SW480 (cell line): ENCODE data around the gene C17orf50.
A peak's percentile ranks its signal among the peaks of the same experiment; 100 is the strongest.
"Not testable (repeated sequence)": the region's sequence is repeated elsewhere in the genome, so short reads cannot be mapped to it uniquely, and the experiment has no call there.

Source experiments
- DNase-seq: peaks from one replicate; pipeline ENCODE4 v3.0.0-alpha.2; 2016; ENCODE audit warnings: low spot score

Gene C17orf50

DNA sequence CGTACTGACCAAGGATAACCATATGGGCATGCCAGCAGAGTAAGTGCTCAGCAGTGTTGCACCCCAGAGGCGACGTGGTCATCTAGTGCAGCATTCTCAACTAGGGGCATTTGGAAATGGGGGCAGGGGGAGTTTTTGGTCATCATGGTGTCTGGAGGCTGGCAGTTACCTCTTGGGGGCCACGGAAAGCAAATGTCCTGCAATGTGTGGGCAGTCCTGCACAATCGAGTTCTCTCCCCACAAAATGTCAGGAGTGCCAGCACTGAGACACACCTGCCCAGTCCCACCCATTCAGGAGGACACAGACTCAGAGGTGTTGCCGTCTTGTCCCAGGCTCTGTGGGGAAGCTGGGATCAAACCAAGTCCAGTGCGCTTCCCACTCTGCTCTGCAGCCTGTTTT is 26.3 kb upstream of the C17orf50 start:
- no peak for DNase-seq

DNA sequence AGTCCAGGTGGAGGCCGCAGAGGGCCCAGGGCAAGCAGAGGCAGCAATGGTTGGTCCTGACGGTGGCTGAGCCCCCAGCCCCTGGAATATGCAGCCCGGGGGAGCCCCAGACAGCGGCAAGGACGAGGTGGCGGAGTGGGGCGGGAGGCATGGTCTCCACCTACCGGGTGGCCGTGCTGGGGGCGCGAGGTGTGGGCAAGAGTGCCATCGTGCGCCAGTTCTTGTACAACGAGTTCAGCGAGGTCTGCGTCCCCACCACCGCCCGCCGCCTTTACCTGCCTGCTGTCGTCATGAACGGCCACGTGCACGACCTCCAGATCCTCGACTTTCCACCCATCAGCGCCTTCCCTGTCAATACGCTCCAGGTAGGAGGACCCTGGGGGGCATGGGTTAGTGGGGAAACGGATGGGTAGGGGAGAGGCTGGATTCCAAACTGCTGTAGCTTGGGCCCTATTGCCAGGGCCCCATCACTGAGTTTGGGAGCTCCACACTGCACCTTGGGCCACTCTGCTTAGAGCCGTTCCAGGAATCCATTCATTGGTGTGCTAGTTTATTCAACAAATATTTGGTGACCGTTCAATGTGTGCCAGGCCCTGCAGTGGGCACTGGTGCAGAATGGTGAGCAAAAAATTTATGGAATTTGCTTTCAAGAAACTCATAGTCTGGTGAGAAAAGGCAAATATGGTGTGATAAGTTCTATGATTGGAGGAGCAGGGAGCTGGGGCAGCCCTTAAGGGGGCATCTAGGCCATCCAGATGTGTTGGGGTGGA is 25.5 kb upstream of the C17orf50 start:
- DNase-seq, result no peak

DNA sequence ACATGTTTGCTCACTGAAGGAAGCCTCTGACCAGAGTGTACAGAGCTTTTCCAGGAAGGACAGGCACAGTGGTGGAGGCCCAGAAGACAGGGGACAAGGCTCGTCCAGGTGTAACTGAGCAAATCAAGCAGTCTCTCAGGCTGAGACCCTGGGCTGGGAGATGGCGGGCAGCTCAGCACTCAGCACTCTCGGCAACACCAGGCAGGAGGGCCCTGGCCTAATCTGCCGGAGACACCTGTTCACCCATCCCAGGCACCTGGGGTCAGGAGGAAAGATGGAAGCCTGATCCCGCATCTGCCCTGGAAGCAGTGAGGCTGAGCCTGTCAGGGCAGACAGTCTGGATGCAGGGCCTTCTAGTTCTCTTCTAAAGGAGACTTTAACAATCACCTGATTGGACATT is 24.5 kb upstream of the C17orf50 start:
- no peak for DNase-seq

DNA sequence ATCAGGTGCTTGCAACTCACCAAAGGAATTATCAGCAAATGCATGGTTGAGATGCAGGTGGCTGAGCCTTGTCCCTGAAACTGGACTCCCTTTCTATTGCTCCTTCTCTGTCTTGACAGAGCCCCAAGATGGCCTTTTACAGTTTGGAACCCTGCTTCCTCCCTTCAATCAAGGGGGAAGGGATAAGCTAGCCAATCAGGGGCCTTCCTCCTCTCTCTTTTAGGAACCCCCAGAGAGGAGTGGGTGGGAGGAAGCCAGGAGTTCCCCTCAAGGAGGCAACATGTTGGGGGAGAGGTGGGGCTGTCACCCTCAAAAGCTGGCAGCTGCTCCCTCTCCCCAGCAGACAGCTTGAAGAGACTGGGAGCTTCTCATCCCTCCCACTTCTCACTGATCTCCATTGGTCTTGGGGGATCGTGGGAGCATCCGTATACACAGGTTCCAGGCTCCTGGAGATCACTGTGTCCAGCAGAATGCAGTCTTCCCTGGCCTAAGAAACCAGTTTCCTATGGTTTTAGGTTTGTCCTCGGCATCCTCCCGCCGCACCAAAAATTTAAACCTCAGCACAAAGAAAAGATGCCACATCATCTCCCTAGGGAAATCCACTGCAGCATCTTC is 22.1 kb upstream of the C17orf50 start:
- DNase-seq, result no peak

DNA sequence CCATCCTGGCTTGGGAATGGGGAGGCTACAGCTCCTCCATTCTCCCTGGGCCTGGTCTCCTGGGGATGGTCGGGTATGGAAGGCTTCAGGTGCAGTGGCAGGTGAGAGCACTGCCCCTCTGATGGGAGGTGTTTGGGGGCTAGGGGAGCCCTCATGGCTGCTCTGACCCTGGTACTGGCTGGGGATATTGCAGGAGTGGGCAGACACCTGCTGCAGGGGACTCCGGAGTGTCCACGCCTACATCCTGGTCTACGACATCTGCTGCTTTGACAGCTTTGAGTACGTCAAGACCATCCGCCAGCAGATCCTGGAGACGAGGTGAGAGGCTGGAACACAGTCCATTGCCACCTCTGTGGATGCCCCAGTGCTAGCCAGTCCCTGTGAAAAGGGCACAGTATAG is 20.5 kb upstream of the C17orf50 start:
- no peak for DNase-seq

DNA sequence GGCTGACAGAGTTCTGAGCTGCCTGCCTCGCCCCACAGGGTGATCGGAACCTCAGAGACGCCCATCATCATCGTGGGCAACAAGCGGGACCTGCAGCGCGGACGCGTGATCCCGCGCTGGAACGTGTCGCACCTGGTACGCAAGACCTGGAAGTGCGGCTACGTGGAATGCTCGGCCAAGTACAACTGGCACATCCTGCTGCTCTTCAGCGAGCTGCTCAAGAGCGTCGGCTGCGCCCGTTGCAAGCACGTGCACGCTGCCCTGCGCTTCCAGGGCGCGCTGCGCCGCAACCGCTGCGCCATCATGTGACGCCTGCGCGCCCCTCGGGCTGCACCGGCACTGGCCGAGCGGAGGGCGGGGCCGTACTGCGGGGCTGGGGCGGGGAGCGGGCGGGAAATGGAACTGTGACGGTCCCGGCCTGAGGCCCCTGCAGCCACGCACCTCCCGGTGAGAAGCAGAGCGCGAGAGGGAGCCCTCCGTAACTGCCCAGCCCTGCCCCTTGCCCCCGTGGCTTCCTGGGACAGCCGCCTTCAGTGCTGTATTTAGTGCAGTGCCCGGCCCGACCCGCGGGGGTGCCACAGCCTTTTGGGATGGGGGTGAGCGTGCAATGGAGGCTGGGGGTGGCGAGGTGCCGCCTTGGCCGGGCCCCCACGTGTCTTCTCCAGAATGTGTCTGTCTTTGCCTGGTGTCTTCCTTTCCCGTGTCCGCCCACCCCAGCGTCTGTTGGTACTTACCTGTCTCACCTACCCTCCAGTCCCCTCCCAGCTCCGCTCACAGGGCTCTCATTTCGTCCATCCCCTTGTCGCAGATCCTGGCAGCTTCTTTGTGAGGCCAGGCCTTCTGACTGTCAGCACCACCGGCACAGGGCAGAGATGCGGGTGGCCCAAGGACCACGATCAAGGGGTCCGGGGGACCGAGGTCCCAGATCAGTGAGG is 19.4 kb upstream of the C17orf50 start:
- no peak for DNase-seq

DNA sequence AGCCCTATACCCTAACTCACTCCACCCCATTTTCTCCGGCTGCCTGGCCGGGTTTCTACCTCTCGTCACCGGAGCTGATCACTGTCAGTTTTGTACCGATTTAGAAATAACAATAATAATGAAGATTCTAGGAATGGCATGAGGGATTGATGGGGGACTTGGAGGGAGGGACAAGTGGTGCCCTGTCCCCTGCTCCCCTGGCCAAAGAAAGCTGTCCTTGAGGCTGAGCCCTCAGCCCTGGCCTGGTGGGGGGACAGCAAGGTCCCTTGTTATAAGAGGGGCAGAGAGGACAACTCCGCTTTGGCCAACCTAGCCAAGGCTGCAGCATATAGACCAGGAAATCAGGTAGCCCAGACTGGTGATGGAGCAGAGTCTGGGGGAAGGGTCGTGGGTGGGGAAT is 18.2 kb upstream of the C17orf50 start:
- no peak for DNase-seq

DNA sequence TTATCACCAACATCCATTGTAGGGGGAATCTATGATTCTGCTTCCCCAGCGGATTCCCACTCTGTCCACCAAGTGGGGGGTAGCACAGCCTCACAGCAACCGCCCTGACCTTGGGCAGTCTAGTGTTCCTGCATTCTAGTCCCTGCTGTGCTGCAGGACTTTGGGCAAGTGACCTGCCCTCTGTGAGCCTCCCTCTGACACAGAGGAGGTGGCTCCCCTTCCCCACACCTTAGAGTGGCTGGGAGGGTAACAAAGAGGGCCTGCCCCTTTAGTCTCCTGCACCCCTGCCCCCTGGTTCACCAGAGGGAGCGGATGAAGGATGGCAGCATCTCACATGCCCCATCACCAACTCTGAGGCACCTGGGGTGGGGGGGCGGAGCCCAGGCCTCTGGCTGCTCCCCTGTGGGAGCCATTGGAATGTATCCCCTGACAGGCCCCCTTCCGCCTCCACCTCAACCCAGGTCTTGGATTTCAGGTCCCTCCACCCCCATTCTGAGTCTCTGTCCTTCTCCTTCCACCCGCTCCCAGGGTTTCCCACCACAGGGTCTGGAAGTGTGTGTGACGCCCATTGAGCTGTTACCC is 17.7 kb upstream of the C17orf50 start:
- no peak for DNase-seq

DNA sequence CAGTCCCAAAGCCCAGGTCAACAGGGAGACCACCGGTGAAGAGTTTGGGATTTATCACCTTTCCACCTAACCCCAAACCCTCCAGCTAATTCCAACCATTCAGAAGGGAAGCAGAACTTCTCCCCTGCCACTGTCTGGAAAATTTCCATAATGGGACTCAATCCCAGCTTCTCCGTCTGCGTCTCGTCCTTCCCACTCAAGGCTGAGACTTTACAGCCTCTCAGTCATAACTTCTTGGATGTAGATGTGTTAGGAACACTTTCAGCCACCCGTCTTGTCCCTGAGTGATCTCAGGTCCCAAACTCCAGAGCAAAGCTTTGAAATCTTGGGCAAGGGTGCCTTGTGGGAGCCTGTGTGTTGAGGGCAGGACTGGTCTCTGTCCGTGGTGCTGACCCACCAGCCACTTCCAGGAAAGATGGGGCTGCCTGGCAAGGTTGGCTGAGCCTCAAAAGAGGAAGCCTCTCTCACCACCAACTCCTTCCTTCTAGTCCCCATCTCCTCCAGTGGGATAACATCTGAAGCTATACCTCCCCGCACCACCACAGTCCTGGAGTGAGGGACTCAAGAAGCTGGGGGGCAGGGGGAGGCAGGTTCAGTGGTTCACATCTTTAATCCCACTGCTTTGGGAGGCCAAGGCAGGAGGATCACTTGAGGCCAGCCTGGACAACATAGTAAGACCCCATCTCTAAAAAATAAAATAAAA is 16.9 kb upstream of the C17orf50 start:
- DNase-seq, result peak; percentile 13

DNA sequence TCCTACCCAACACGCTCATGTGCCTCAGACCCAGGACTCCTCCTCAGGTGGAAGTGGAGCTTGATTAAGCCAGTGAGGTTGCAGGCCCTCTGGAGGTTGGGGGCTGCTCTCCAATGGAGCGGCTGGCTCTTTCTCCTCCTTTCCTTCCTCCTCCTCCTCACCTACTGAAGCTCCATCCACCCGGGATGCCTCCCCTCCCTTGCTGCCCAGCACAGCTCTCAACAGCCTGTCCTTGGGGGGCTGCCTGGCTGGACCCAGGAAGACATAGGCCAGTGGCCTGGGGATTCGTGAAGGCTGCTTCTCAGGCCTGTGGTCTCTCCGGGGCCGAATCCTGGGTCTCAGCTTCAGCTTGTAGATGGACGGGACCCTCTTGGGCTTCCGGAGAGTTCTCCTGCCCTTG is 15.9 kb upstream of the C17orf50 start:
- no peak for DNase-seq

DNA sequence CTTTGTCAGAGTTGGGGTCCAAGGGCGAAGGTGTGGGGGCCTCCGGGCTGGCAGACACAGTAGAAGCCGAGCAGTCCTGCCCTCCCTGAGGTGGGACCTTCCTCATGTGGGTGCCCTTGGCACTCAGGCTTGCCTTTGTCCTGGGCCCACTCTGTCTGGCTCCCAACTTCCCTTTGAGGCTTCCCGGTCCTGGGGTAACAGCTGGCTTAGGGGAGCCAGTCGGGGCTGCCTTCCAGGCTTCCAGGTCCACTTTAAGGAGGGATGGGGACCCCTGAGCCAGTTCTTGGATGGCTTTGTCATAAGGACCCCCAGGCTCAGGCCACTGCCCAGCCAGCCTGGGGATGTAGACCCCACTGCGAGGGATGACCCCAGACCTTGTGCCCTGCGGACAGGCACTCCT is 15.4 kb upstream of the C17orf50 start:
- DNase-seq, result no peak

DNA sequence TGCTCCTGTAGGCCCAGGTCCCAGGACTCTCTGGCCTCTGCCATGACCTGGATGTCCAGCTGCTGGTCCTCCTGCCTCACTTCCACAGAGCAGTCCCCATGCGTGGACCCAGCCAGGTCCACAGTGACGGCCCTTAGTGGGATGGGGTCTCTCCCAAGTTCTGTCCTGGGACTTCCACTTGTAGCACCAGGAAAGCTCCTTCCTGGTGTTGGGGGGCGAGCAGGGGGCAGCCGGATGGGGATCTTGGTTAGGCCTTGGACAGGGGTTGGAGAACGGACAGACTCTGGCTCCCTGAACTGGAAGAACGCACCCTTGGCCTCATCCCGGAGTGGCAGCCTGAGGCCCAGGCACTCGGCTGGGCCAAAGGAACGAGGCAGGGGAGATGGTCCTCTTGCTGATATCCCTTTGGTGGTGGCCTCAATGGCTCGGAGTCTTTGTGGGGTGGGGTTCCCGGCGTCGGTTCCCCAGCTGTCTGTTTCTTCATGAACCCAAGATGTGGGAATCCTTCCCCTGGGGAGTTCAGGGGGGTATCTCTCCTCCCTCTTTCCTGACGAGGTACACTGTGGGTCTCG is 14.9 kb upstream of the C17orf50 start:
- no peak for DNase-seq

DNA sequence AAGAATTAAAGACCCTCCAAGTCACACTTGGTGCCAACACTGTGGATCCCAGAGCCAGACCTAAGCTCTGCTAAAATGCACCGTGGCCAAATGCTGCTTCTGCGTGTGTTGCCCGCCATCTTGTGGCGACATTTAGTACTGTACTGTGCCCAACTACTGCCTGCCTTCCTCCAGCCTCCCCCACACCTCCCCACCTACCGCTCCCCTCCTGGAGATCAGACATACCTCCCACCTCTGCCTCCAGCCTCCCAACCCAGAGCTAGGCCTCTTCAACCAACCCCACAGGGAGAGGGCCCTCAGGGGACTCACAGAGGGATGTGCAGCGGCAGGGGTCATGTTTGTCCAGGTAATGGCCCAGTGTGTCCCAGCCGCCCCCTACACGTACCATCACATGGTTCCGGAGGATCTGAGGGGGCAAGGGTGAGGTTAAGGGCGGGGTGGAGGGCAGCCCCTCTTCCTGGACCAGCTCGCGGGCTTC is 13.1 kb upstream of the C17orf50 start:
- peak; percentile 68 for DNase-seq

DNA sequence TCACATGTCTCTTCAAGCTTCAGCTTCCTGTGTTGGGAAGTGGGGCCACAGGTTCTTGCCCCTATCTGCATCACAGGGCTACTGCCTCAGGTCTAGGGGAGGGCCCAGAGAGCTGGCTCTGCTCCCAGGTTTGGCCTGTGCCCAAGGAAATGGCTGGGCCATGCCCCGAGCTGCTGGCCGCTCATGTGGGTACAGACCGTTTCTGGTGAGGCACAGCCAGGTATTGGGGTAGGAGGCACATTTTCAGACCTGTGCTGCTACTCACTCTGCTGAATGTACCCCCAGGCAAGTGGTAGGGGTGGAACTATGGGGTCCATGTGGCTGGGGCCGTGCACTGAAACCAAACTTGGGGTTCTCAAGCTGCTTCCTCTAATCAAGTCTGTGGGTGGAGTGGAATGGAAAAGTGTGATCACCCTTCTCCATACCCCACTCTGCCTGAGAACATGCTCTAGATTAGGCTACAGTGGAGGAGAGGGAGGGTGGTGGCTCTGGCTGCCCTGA is 12.3 kb upstream of the C17orf50 start:
- no peak for DNase-seq

DNA sequence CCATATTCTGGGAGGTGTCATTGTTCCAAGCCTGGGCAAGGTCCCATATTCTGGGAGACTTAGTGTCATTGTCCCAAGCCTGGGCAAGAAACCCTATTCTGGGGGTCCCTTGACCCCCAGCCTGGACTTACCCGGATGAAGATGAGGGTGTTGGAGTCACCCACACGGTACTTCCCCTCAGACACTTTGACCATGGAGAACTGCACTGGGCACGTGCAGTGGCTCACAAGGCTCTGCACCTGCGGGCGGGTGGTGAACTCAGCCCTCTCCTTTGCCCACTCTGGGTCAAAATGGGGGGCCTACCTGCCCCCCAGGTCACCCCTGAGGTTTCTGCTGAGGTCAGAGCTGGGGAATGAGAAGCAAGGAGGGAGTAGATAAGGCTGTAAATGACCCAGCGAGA is 11.7 kb upstream of the C17orf50 start:
- no peak for DNase-seq

DNA sequence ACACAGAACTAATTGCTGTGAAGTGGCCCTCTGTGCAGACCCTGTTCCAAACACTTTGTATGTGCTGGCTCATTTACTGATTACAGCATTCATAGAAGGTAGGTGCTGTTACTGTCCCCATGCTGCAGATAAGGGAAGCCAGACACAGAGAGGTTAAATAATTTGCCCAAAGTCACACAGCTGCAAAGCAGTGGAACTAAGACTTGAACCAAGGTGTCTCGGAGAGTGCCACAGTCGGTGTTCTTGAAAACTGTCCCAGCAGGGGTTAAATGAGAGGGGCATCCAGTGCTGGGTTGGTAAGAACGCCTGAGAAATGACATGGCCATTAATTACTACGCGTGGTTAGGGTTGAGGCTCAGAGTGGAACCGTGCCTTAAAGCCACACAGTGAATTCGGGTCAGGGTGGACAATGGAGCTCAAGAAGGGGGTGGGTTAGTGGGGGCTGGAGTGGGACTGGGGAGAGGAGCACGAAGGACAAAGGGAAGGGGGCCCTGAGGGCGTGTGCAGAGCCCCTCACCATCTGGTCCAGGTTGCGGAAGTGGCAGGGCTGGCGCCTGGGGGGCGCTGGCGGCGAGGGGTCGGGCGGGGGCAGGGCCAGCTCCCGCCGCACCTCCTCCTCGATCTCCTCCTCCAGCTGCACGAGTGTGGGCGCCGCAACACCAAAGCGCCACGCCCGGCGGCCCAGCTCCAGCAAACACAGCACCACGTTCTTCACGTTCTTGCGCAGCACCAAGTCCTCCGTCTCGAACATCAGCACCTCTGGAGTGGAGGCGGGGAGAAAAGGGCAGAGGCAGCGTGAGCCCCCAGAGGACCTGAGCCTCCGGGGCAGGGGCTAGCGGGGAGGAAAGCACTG is 10.9 kb upstream of the C17orf50 start:
- peak; percentile 22 for DNase-seq

DNA sequence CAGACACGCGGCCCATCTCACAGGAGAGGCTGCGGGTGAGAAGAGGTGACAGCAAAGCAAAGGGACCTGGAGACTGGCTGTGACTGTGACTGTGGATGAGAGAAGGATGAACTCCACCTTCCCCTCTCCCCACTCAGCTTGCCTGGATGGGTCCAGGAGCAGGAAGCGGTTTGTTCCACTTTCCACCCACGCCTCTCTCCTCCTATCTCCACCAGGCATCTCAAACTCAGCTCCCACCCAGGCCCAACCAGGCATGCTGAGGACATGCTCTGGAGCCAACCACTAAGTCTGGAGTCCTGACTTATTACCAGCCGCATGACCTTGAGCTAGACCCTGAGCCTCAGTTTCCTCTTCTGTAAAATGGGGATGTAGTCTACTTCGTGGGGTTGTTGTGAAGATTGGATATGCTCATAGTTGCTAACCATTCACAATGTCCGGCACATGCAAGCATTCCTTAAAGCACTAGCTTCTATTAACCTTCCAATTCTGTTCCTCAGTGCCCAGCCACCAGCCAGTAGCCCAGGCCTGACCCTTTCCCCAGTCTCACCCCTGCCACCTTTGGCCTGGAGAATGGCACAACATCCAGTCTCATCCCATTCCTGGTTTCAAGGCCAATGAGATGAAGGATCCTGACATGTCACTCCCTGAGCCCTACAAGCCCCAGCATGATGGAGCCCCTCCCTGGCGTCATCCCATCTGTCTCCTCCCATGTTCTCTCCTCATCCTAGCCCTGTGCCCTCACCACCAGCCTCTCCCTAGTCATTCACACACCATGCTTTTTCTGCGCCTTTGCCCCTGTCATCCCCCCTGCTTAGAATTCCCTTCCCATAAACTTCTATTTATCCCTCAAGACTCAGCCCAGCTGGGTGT is 9.9 kb upstream of the C17orf50 start:
- no peak for DNase-seq

DNA sequence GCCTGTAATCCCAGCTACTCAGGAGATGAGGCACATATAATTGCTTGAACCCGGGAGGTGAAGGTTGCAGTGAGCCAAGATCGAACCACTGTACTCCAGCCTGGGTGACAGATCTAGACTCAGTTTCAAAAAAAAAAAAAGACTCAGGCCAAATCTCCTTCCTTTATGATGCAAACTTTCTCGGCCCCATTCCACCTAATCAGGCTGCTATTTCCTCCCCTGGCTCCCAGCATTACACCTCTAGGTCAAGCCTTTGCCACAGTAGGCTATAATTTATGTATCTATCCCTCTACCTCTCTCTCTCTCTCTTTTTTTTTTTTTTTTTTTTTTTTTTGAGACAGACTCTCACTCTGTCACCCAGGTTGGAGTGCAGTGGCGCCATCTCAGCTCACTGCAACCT is 9.1 kb upstream of the C17orf50 start:
- DNase-seq, result not testable (repeated sequence)

DNA sequence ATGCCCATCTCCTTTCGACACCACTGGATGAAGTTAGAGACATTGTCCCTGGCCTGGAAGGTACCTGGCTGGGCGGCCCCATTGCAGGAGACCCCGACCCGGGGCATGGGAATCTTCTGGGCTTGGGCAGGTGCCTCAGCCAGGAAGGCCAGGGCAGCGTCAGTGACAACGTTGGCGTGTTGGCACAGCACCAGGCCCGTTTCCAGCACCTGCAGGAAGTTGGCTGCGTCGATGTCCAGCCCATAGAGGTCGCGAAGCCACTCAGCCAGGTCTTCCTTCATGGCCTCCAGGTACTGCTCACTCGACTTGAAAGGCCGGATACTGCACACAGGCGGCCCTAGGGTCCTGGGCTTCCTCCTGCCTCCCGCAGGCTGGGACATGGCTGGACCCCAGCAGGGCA is 8.2 kb upstream of the C17orf50 start:
- no peak for DNase-seq
